ENCODE measurements around the gene TMEM51. TPM values are rescaled to one million over a fixed set of nuclear protein-coding genes. Genes with fewer than 3 reads are reported as not detected.

Gene TMEM51
- total RNA-seq, 2 donors from 2014 or later: 12.1 TPM

DNA sequence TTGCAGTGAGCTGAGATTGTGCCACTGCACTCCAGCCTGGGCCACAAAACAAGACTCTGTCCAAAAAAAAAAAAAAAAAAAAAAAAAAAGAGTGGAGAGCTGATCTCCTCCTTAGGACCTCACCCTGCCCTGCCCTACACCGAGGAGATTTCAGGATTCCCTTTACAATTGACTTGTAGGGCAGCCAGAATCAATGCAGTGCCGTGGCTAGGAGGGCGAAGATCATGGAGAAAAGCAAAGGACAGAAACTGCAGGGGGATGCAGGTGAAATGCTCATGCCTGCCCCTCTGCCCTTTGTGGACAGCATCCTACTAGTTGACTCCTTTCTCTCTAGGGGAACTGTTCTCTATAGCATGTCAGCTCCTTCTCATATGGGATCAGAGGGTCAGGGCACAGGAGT lies 103.0 kb downstream of the TMEM51 start:
- TF ChIP-seq, protein P1, sequence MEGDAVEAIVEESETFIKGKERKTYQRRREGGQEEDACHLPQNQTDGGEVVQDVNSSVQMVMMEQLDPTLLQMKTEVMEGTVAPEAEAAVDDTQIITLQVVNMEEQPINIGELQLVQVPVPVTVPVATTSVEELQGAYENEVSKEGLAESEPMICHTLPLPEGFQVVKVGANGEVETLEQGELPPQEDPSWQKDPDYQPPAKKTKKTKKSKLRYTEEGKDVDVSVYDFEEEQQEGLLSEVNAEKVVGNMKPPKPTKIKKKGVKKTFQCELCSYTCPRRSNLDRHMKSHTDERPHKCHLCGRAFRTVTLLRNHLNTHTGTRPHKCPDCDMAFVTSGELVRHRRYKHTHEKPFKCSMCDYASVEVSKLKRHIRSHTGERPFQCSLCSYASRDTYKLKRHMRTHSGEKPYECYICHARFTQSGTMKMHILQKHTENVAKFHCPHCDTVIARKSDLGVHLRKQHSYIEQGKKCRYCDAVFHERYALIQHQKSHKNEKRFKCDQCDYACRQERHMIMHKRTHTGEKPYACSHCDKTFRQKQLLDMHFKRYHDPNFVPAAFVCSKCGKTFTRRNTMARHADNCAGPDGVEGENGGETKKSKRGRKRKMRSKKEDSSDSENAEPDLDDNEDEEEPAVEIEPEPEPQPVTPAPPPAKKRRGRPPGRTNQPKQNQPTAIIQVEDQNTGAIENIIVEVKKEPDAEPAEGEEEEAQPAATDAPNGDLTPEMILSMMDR (conservative IDR thresholded peaks at IDR 0.05): no peak
- Mint-ChIP-seq H3K36me3 (ENCODE audit: low read depth) (peaks cover 2% of the 10 kb centered on the region), H3K27me3 (ENCODE audit: insufficient read depth) (peaks cover 4% of the 10 kb centered on the region), H3K4me3 (no peak overlapping the region), H3K9me3 (no peaks in the 10 kb centered on the region), H3K27ac (no peak overlapping the region), H3K4me1 (peaks cover 12% of the 10 kb centered on the region)
- Histone ChIP-seq H3K9me3 (ENCODE audit: control insufficient read depth, low read length) (peaks cover 6% of the 10 kb centered on the region), H3K36me3 (ENCODE audit: control insufficient read depth, insufficient read depth, low read length) (no peaks in the 10 kb centered on the region), H3K27me3 (ENCODE audit: control insufficient read depth, insufficient read depth, low read length, poor library complexity, severe bottlenecking) (no peaks in the 10 kb centered on the region), H3K4me1 (ENCODE audit: control insufficient read depth, insufficient read depth, low read length) (no peaks in the 10 kb centered on the region), H3K9ac (ENCODE audit: extremely low read depth, low read length, poor library complexity, severe bottlenecking) (no peak overlapping the region), H3K4me3 (ENCODE audit: low read length) (no peak overlapping the region), H3K27ac (ENCODE audit: low read depth, low read length) (no peak overlapping the region)
- WGBS, 2 experiments (ENCODE audit: insufficient coverage in 1 of 2, insufficient read length in 1 of 2): 92 to 93% methylated on average over 2 to 3 of the region's 3 CpGs
- DNase-seq: peak; percentile 17

- no peaks in the 10 kb centered on the region for H3K9me3 Mint-ChIP-seq
- H3K4me1 Mint-ChIP-seq: peaks cover 12% of the 10 kb centered on the region
- TF ChIP-seq, protein P1 (conservative IDR thresholded peaks at IDR 0.05): no peak
- Histone ChIP-seq H3K27me3 (ENCODE audit: control insufficient read depth, insufficient read depth, low read length, poor library complexity, severe bottlenecking) (no peaks in the 10 kb centered on the region), H3K9ac (ENCODE audit: extremely low read depth, low read length, poor library complexity, severe bottlenecking) (no peak overlapping the region), H3K4me1 (ENCODE audit: control insufficient read depth, insufficient read depth, low read length) (no peaks in the 10 kb centered on the region), H3K27ac (ENCODE audit: low read depth, low read length) (no peak overlapping the region), H3K4me3 (ENCODE audit: low read length) (no peak overlapping the region), H3K36me3 (ENCODE audit: control insufficient read depth, insufficient read depth, low read length) (no peaks in the 10 kb centered on the region), H3K9me3 (ENCODE audit: control insufficient read depth, low read length) (peaks cover 1% of the 10 kb centered on the region)
- no peak overlapping the region for H3K4me3 Mint-ChIP-seq
- 79 to 80% methylated on average over 12 to 14 of the region's 14 CpGs for WGBS, 2 experiments (ENCODE audit: insufficient coverage in 1 of 2, insufficient read length in 1 of 2)
- H3K27me3 Mint-ChIP-seq (ENCODE audit: insufficient read depth): peaks cover 3% of the 10 kb centered on the region
- H3K36me3 Mint-ChIP-seq (ENCODE audit: low read depth): peaks cover 2% of the 10 kb centered on the region
- peak; percentile 19 for DNase-seq
- no peak overlapping the region for H3K27ac Mint-ChIP-seq
Observed at GRCh38 chr1:15257309-15257708, 103.8 kb downstream of the TMEM51 start.

- Histone ChIP-seq H3K27me3 (ENCODE audit: control insufficient read depth, insufficient read depth, low read length, poor library complexity, severe bottlenecking) (no peaks in the 10 kb centered on the region), H3K4me3 (ENCODE audit: low read length) (no peak overlapping the region), H3K27ac (ENCODE audit: low read depth, low read length) (no peak overlapping the region), H3K9me3 (ENCODE audit: control insufficient read depth, low read length) (no peaks in the 10 kb centered on the region), H3K9ac (ENCODE audit: extremely low read depth, low read length, poor library complexity, severe bottlenecking) (no peak overlapping the region), H3K4me1 (ENCODE audit: control insufficient read depth, insufficient read depth, low read length) (no peaks in the 10 kb centered on the region), H3K36me3 (ENCODE audit: control insufficient read depth, insufficient read depth, low read length) (no peaks in the 10 kb centered on the region)
- Mint-ChIP-seq H3K36me3 (ENCODE audit: low read depth) (no peaks in the 10 kb centered on the region), H3K27ac (no peak overlapping the region), H3K4me3 (no peak overlapping the region), H3K4me1 (peaks cover 12% of the 10 kb centered on the region), H3K27me3 (ENCODE audit: insufficient read depth) (peaks cover 9% of the 10 kb centered on the region), H3K9me3 (no peaks in the 10 kb centered on the region)
- DNase-seq: no peak
- TF ChIP-seq, protein P1 (conservative IDR thresholded peaks at IDR 0.05): no peak
- WGBS, 2 experiments (ENCODE audit: insufficient coverage in 1 of 2, insufficient read length in 1 of 2): 84 to 95% methylated on average over 11 to 13 of the region's 13 CpGs
Observed at GRCh38 chr1:15258833-15259621, 105.5 kb downstream of the TMEM51 start.
